Breast epithelium (tissue), 3 donors: Measurements from ENCODE around the gene SHB.

ENCODE experiments used
- CTCF ChIP-seq, 3 donors: fragments of 450-650 bp; IDR thresholded peaks; one replicate each; pipeline ENCODE4 v1.5.1; 2016 to 2017; ENCODE audit warnings: antibody characterized with exemption in 3 of 3, mild to moderate bottlenecking in 3 of 3, moderate library complexity in 3 of 3
- POLR2A ChIP-seq: fragments of 450-650 bp; IDR thresholded peaks from one replicate; pipeline ENCODE4 v1.6.1; 2016; ENCODE audit warnings: antibody characterized with exemption, mild to moderate bottlenecking, moderate library complexity
- POLR2AphosphoS5 ChIP-seq, 3 donors: sonication (generic); formaldehyde crosslinking; IDR thresholded peaks; one replicate each; pipeline ENCODE4 v1.6.1; 2017; ENCODE audit warnings: antibody characterized with exemption in 3 of 3

- TF ChIP-seq POLR2AphosphoS5 (IDR thresholded peaks at IDR 0.05) (no peak), CTCF (IDR thresholded peaks at IDR 0.05) (no peak), POLR2A (no peak)
Measured at GRCh38 chr9:37995961-37996818, 72.8 kb downstream of the SHB start.
